Right lobe of liver (tissue), 6 donors: Measurements from ENCODE around the gene MGA. TPM values are rescaled to one million over a fixed set of nuclear protein-coding genes. Genes with fewer than 3 reads are reported as not detected.

Source experiments
- ATAC-seq, 4 donors: fragments of 200-7000 bp; cut with Tn5 transposase; one replicate each; pipeline ENCODE4 v1.9.1; 2020; ENCODE audit warnings: mild to moderate bottlenecking in 4 of 4, moderate library complexity in 4 of 4
- DNase-seq, 3 donors: peaks; one replicate each; pipeline ENCODE4 v3.0.0-alpha.2; 2020
- H3K27ac ChIP-seq, 3 donors: fragments of 200-600 bp; one replicate each; pipeline ENCODE4 v1.8.0; 2022
- H3K27me3 ChIP-seq, 2 donors: fragments of 200-600 bp; one replicate each; pipeline ENCODE4 v1.8.0; 2022
- H3K36me3 ChIP-seq, 4 donors: fragments of 200-600 bp; sonication (generic) in 1 of 4; one replicate each; pipeline versions ENCODE4 v1.5.1 to v1.8.0; 2017 to 2022; ENCODE audit warnings: control low read depth in 1 of 4
- H3K4me1 ChIP-seq, 4 donors: fragments of 200-600 bp; sonication (generic) in 1 of 4; one replicate each; pipeline versions ENCODE4 v1.5.1 to v1.8.0; 2017 to 2022; ENCODE audit warnings: control low read depth in 1 of 4
- H3K4me3 ChIP-seq, 3 donors: fragments of 200-600 bp; one replicate each; pipeline ENCODE4 v1.8.0; 2022
- H3K9me3 ChIP-seq, 4 donors: fragments of 200-600 bp; sonication (generic) in 1 of 4; one replicate each; pipeline versions ENCODE4 v1.5.1 to v1.8.0; 2017 to 2022; ENCODE audit warnings: control low read depth in 1 of 4
- CTCF ChIP-seq, 4 donors: fragments of 200-600 bp in 3 of 4; fragments of 450-650 bp in 1 of 4; IDR thresholded peaks; one replicate each; pipeline versions ENCODE4 v1.5.1 to v1.8.0; 2016 to 2022; ENCODE audit warnings: antibody characterized with exemption in 4 of 4, mild to moderate bottlenecking in 2 of 4
- POLR2A ChIP-seq: fragments of 450-650 bp; IDR thresholded peaks from one replicate; pipeline ENCODE4 v1.6.1; 2017; ENCODE audit warnings: antibody characterized with exemption, mild to moderate bottlenecking
- WGBS: methylation state at CpG from one replicate; pipeline ENCODE4 v1.1.6; 2018; ENCODE audit warnings: low coverage, low lambda C conversion rate; ENCODE audit not compliant: insufficient coverage; ENCODE audit errors: missing lambda C conversion rate; 5-methylcytosine and 5-hydroxymethylcytosine counted together
- intact Hi-C, 2 donors: fragments of 100-400 bp; cut with DNase I; formaldehyde crosslinking; loops; one replicate each; pipeline versions ENCODE4 v1.11.2 to v1.14.1; 2022
- long read RNA-seq: library from polyadenylated mRNA; unstranded; transcript quantifications from one replicate; pipeline ENCODE4 v2.0.0, GENCODE V29; 2019
- total RNA-seq, 6 experiments: library from RNA; depleted of rRNA in 2 of 6; stranded (reverse); fragments of >200 nt in 2 of 6; fragmentation: NEBNext Ultra II Directional in 3 of 6; extraction: Animal tissue kit (Norgen Biotek cat#: 25700) in 3 of 6; gene quantifications; one replicate each; pipeline versions ENCODE4 v1.1.0 to v1.2.4, GENCODE V29; 2016 to 2023
- donor health status: DM: no; HTN: yes; CAD: no.
- donor health status: DM: no; HTN: no; CAD: no.
- donor health status: DM: no; HTN: no; CAD: no.
- donor health status: DM: no; HTN: yes; CAD: no.
- donor health status: DM: no; HTN: yes; CAD: no.

Gene MGA
- total RNA-seq, result 10 to 100 TPM; 10.9 to 17.2 (median 12.1) TPM
- long read RNA-seq, partial matches to known transcripts, result 0 of 2 reads
- long read RNA-seq, other reads (novel, unspliced or antisense), result 2 of 2 reads

GRCh38 chr15:41660235-41661077, at the start of gene MGA:
Gene MGA (plus strand): TSS chr15:41660405.
- Histone ChIP-seq H3K36me3 (no peaks in the 10 kb centered on the region), H3K4me3 (peak within 1 kb of the TSS; percentile 38 to 54 (median 53)), H3K9me3 (no peaks in the 10 kb centered on the region), H3K27me3 (no peaks in the 10 kb centered on the region), H3K27ac (peak within 1 kb of the TSS; percentile 39 to 61 (median 53)), H3K4me1 (peaks cover 0 to 6% (median 0%) of the 10 kb centered on the region in 4 donors)
- peak; percentile 29 for TF ChIP-seq POLR2A
- TF ChIP-seq CTCF (IDR thresholded peaks at IDR 0.05), result peak in 1 of 4 donors; percentile 22
- ATAC-seq (peak; percentile 88 to 91 (median 88)), DNase-seq (peak; percentile 86 to 93 (median 90))
- intact Hi-C loops, result no loop called here
- WGBS, result 4% methylated on average over 17 of the region's 93 CpGs

GRCh38 chr15:41620536-41621199, 39.5 kb upstream of the MGA start:
- Histone ChIP-seq H3K27me3 (no peaks in the 10 kb centered on the region), H3K36me3 (no peaks in the 10 kb centered on the region), H3K4me3 (peak overlapping the region; percentile 57 to 68 (median 66)), H3K27ac (peak overlapping the region; percentile 19 to 71 (median 54)), H3K9me3 (no peaks in the 10 kb centered on the region), H3K4me1 (no peaks in the 10 kb centered on the region)
- WGBS, result 24% methylated on average over 17 of the region's 18 CpGs
- ATAC-seq, result no peak
- no peak for TF ChIP-seq CTCF (IDR thresholded peaks at IDR 0.05)
- TF ChIP-seq POLR2A, result no peak
- intact Hi-C loops, result no loop called here
- no peak for DNase-seq

GRCh38 chr15:41621200-41622193, 38.7 kb upstream of the MGA start:
- Histone ChIP-seq H3K4me1 (no peaks in the 10 kb centered on the region), H3K27ac (peak overlapping the region; percentile 54 to 71 (median 64)), H3K27me3 (no peaks in the 10 kb centered on the region), H3K36me3 (no peaks in the 10 kb centered on the region), H3K4me3 (peak overlapping the region; percentile 57 to 68 (median 66)), H3K9me3 (no peaks in the 10 kb centered on the region)
- intact Hi-C loops, result no loop called here
- ATAC-seq (peak; percentile 86 to 89 (median 87)), DNase-seq (peak; percentile 80 to 89 (median 81))
- 1% methylated on average over 15 of the region's 104 CpGs for WGBS
- TF ChIP-seq POLR2A (no peak), CTCF (IDR thresholded peaks at IDR 0.05) (no peak)

- intact Hi-C loops, result no loop called here
- 83% methylated on average over 4 of the region's 4 CpGs for WGBS
- Histone ChIP-seq H3K9me3 (no peaks in the 10 kb centered on the region), H3K4me3 (no peak overlapping the region), H3K36me3 (no peaks in the 10 kb centered on the region), H3K27ac (no peak overlapping the region), H3K4me1 (no peaks in the 10 kb centered on the region), H3K27me3 (no peaks in the 10 kb centered on the region)
- ATAC-seq (no peak), DNase-seq (no peak)
- TF ChIP-seq CTCF (IDR thresholded peaks at IDR 0.05), result no peak
- TF ChIP-seq POLR2A, result no peak
Observed at GRCh38 chr15:41622901-41623300, 37.3 kb upstream of the MGA start.
